ENCODE measurements around the gene SPOCK3.
"Not testable (repeated sequence)": the region's sequence is repeated elsewhere in the genome, so short reads cannot be mapped to it uniquely, and the experiment has no call there.

SPOCK3 gene

GRCh38 chr4:167234316-167234881, at the start of gene SPOCK3:
SPOCK3 (minus strand) TSS chr4:167234494.
- no peak for DNase-seq (ENCODE audit: low read depth in 2 of 2)

DNA sequence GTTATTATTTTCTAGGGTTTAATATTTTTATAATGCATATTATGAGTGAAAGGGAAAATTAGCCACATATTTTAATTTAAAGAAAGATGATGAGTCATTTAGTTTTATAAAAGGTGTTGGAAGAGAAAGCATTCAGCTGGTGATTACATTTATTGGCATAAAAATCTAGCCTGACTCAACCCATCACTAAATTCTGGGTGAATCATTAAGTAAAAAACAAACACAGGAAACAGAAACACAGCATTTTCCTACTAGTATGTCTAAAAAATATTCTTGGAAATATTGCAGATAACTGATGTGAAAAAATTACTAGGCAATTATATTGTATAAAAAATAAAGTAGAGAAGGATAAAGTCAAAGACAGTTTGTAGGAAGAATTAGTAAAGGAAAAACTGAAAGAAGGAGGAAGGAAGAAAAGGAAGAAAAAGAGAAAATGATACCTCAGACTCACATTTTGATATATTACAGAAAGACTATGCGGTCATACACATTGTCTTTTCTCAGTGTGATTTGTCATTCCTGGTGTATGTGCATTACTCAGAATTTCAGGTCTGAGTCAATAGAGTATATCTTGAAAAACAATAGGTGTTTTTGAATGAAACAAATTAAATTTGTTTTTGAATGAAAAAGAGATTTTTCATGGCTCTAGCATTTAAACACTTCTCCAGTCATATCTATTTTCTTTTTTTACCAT, 48.0 kb upstream of the SPOCK3 start:
- no peak for DNase-seq (ENCODE audit: low read depth in 2 of 2)

- DNase-seq (ENCODE audit: low read depth in 2 of 2) = not testable (repeated sequence)
Observed at GRCh38 chr4:167281545-167281944, 47.3 kb upstream of the SPOCK3 start.

GRCh38 chr4:167274351-167274750, 40.1 kb upstream of the SPOCK3 start:
- DNase-seq (ENCODE audit: low read depth in 2 of 2) = no peak

GRCh38 chr4:167265231-167265630, 30.9 kb upstream of the SPOCK3 start:
- no peak for DNase-seq (ENCODE audit: low read depth in 2 of 2)

- DNase-seq (ENCODE audit: low read depth in 2 of 2) = no peak
Observed at GRCh38 chr4:167248271-167248670, 14.0 kb upstream of the SPOCK3 start.

DNA sequence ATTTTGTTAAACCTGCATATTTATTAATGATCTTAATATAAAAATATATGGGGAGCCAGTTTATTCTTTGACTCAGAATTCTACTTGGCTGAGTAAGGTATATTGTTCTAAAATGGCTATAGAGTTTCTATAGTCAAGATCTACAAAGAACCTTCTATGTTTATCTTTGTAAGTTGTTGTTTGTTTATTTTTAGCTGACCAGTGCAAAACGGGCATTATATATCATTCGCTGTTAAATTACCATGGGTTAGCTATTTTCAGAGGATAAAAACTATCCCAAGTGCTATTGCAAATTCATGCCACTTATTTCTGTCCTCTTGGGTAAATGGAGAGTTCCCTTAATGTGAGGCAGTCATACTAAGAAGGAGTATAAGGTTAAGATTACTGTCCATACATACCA, 5.3 kb upstream of the SPOCK3 start:
- no peak for DNase-seq (ENCODE audit: low read depth in 2 of 2)

- no peak for DNase-seq (ENCODE audit: low read depth in 2 of 2)
Observed at GRCh38 chr4:167238226-167238625, 3.9 kb upstream of the SPOCK3 start.

DNA sequence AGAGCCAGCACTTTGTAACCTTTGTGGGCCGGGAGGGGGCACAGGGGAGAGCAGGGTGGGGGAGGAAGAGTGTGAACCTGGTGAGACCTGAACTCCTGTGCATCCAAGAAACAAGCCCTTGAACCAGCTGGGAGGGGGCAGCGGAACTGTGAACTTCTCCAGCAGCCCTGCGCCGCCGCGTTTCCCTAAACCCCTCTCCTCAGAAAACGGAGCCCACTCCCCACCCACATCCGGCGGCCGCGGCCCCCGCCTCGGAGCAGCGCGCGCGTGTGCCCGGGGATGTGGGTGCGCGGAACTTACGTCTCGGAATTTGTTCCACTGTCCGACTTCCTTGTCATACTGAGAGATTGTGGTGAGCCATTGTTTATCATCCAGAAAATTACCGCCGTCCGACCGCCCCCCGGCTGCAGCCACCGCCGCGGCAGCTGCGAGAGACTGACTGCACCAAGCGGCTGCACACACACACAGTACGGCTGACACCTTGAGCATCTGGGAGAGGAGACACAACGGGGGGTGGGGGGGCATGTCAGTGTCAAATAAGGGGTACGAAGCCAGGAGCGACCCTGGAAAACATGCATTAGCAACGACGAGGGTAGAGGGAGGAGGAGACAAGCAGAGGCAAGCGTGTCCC, 494 bp downstream of the SPOCK3 start:
- DNase-seq (ENCODE audit: low read depth in 2 of 2) = no peak

DNA sequence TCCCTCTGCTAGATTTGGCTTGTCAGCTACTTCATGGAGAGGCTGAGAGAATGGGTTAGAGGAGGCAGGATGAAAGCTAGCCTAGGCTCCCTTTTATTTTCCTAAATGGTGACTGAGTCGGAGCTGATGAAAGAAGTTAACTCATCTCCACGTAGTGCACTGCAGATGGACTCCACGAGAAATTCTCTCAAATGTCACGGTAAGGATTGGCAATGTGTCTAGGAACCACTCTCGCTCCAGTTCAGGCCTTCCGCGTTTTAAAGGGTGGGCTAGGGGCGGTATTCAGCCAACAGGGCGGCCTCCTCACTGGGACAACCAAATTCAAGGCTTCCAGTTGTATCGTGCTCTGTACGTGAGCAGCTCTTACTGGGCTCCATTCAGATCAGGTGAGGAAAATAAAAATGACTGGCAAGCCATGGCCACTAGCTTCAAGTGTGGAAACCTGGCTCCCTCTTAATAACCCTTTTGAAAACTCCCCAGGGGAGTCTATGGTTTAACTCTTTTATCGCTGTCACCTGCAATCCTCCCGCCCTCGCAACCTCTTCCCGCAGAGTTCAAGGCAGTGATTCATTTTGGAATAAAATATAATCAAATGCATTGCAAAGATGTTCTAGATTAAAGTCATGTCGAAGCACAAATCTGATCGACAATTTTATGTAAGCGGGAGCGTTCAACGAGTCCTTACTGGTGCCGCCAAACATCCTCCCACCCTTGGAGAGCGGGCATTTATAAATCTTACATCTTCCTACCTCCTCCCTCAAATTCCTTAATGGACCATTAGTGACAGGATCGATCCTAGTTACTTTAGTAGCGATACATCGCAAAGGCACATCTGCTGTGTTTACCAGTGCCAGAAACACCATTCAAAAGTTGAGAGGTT, 1.2 kb downstream of the SPOCK3 start:
- no peak for DNase-seq (ENCODE audit: low read depth in 2 of 2)

GRCh38 chr4:167230744-167231143, 3.5 kb downstream of the SPOCK3 start:
- no peak for DNase-seq (ENCODE audit: low read depth in 2 of 2)

DNA sequence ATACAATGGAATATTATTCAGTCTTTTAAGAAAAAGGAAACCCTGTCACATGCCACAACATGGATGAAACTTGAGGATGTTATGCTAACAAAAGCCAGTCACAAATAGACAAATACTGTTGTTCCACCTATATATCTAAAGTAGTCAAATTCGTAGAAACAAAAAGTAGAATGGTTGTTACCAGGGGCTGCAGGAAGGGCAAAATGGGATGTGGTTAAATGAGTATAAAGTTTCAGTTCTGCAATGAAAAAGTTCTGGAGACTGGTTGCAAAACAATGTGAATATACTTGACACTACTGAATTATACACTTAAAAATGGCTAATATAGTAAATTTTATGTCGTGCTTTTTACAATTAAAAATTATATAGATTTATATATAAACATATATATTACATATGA, 12.2 kb downstream of the SPOCK3 start:
- DNase-seq (ENCODE audit: low read depth in 2 of 2) = no peak

DNA sequence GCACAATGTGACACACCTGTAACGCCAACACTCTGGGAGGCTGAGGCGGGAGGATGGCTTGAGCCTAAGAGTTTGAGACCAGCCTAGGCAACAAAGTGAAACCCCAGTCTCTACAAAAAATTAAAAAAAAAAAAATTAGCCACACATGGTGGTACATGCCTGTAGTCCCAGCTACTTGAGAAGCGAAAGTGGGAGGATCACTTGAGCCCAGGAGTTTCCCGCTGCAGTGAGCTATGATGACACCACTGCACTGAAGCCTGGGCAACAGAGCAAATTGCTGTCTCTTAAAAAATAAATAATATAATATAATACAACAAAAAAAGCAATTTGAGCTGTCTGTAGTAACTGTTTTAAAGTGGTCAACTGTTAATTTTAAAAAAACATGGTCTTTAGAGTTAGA, 13.2 kb downstream of the SPOCK3 start:
- DNase-seq (ENCODE audit: low read depth in 2 of 2) = no peak

DNA sequence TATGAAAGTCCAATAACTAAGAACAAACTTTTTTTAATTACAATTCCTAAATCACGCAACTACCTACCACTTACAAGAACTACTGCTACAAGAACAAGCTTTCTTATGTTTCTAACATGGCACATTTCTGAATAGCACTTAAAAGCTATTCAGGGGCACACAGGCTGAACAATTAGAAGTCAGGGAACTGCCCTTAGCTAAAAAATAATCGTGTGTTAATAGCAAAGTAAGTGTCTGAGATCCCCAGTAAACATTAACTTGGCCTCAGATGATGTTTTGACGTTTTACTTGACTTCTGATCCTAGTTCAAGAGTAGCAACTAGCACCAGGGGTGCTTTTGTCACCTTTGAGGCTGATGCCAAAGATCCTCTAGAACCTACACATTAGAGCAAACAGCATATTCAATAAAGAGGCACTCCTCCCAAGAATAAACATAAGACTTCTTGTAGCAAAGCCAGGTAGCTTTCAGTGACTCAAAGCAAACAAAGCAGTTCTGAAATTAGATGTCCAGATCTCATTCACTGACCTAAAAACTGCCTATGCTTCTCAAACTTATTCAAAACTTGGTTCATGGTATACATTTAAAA, 16.2 kb downstream of the SPOCK3 start:
- DNase-seq (ENCODE audit: low read depth in 2 of 2) = no peak

GRCh38 chr4:167216783-167217182, 17.5 kb downstream of the SPOCK3 start:
- DNase-seq (ENCODE audit: low read depth in 2 of 2) = no peak

DNA sequence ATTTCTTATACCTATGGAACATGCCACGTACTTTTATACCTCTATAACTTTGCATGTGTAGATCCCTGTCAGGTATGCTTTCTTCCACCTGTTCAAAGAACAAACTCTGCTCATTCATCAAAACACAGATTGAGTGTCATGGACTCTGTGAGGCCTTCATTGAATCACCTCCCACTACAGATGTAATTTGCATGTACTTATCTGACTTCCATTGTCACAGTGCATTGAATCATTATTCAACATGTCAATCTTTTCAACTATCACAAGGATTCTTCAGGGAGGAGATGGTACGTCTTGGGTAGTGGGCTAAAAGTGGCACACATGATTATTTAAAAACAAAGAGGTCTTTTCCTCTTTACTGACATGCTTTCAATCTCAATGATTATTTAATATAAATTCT, 24.1 kb downstream of the SPOCK3 start:
- DNase-seq (ENCODE audit: low read depth in 2 of 2) = no peak

- no peak for DNase-seq (ENCODE audit: low read depth in 2 of 2)
Observed at GRCh38 chr4:167196344-167197012, 37.8 kb downstream of the SPOCK3 start.

- DNase-seq (ENCODE audit: low read depth in 2 of 2) = no peak
Observed at GRCh38 chr4:167190379-167190778, 43.9 kb downstream of the SPOCK3 start.

DNA sequence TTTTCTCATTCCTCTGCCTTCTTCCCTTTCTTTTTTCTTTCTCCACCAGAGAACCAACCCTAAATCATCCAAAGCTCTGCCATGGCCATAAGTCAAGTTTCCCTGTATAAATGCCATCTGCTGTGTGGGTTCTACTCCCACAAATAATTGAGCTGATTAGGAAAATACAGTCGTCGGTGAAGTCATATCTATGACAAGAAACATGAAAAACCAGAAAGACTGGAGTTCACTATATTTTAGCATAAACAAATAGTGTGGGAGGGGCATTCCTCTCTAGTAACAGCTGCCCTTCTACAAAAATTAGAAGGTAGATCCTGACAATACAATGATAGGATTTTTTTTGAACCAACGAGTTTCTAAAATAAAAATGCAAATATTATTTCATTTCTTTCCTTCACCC, 48.8 kb downstream of the SPOCK3 start:
- no peak for DNase-seq (ENCODE audit: low read depth in 2 of 2)

- DNase-seq (ENCODE audit: low read depth in 2 of 2) = no peak
Observed at GRCh38 chr4:167183036-167183435, 51.3 kb downstream of the SPOCK3 start.

GRCh38 chr4:167177925-167178324, 56.4 kb downstream of the SPOCK3 start:
- no peak for DNase-seq (ENCODE audit: low read depth in 2 of 2)
